ENCODE data around the gene FHIP1A. TPM values are rescaled to one million over a fixed set of nuclear protein-coding genes. Genes with fewer than 3 reads are reported as not detected.

Gene FHIP1A
- total RNA-seq, 1 experiment from 2014 or later, result 0.39 TPM

DNA sequence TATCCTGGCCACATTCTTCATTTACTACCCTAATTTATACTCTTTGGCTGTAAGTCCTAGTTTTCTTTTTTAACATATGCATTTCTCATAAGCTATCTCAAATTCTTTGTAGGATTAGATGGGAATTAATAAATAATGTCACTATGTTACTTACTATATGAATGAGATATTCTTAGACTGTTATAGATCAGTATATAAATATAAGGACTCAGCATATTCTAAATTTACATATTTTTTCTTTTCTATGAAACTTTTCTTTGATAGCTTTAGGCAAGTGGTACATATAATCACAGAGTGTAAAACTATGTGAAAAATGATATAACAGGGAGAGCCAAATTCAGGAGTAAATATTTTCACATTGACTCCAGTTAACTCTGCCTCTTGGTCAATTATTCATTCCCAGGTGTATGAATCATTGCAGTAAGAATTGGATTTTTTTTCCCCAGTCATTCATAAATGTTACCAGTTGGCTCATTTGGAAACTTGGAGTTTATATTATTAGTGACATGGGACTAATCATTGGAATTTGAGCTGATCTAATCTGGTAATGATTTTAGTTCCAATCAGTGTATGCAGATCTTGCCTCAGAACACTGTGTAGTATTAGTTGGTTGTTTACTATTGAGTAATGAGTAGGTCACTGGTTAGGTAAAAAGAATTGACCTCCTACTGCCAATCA, 25.3 kb downstream of the FHIP1A start:
- Histone ChIP-seq H3K27ac (ENCODE audit: low read length) (no peak overlapping the region), H3K4me3 (ENCODE audit: low read depth in 2 of 2, low read length in 2 of 2) (no peak overlapping the region), H3K27me3 (ENCODE audit: control insufficient read depth, insufficient read depth, low read length) (no peaks in the 10 kb centered on the region), H3K9me3 (ENCODE audit: control insufficient read depth, insufficient read depth, low read depth, low read length) (no peaks in the 10 kb centered on the region), H3K4me1 (ENCODE audit: control insufficient read depth, insufficient read depth, low read length) (no peaks in the 10 kb centered on the region), H3K36me3 (ENCODE audit: control insufficient read depth, insufficient read depth, low read length) (no peaks in the 10 kb centered on the region)
- TF ChIP-seq, protein P1, sequence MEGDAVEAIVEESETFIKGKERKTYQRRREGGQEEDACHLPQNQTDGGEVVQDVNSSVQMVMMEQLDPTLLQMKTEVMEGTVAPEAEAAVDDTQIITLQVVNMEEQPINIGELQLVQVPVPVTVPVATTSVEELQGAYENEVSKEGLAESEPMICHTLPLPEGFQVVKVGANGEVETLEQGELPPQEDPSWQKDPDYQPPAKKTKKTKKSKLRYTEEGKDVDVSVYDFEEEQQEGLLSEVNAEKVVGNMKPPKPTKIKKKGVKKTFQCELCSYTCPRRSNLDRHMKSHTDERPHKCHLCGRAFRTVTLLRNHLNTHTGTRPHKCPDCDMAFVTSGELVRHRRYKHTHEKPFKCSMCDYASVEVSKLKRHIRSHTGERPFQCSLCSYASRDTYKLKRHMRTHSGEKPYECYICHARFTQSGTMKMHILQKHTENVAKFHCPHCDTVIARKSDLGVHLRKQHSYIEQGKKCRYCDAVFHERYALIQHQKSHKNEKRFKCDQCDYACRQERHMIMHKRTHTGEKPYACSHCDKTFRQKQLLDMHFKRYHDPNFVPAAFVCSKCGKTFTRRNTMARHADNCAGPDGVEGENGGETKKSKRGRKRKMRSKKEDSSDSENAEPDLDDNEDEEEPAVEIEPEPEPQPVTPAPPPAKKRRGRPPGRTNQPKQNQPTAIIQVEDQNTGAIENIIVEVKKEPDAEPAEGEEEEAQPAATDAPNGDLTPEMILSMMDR (IDR thresholded peaks at IDR 0.05), result no peak
- TF ChIP-seq POLR2AphosphoS5 (IDR thresholded peaks at IDR 0.05; ENCODE audit: low read depth, low read length) (no peak), TCF7L2 (IDR thresholded peaks at IDR 0.05; ENCODE audit: low read depth, low read length) (no peak), SIN3A (IDR thresholded peaks at IDR 0.05; ENCODE audit: borderline replicate concordance, insufficient read depth, low read depth, low read length) (no peak)
- TF ChIP-seq, protein P2, sequence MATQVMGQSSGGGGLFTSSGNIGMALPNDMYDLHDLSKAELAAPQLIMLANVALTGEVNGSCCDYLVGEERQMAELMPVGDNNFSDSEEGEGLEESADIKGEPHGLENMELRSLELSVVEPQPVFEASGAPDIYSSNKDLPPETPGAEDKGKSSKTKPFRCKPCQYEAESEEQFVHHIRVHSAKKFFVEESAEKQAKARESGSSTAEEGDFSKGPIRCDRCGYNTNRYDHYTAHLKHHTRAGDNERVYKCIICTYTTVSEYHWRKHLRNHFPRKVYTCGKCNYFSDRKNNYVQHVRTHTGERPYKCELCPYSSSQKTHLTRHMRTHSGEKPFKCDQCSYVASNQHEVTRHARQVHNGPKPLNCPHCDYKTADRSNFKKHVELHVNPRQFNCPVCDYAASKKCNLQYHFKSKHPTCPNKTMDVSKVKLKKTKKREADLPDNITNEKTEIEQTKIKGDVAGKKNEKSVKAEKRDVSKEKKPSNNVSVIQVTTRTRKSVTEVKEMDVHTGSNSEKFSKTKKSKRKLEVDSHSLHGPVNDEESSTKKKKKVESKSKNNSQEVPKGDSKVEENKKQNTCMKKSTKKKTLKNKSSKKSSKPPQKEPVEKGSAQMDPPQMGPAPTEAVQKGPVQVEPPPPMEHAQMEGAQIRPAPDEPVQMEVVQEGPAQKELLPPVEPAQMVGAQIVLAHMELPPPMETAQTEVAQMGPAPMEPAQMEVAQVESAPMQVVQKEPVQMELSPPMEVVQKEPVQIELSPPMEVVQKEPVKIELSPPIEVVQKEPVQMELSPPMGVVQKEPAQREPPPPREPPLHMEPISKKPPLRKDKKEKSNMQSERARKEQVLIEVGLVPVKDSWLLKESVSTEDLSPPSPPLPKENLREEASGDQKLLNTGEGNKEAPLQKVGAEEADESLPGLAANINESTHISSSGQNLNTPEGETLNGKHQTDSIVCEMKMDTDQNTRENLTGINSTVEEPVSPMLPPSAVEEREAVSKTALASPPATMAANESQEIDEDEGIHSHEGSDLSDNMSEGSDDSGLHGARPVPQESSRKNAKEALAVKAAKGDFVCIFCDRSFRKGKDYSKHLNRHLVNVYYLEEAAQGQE (IDR thresholded peaks at IDR 0.05; ENCODE audit: insufficient read depth in 1 of 2, low read depth in 2 of 2, low read length in 1 of 2), result no peak
- in situ Hi-C loops (cut with HindIII; ENCODE audit: low pct_unique_long_range_greater_than_20kb, low sequenced_read_pairs) (no loop called here), intact Hi-C loops (cut with micrococcal nuclease; ENCODE audit: unreplicated experiment) (no loop called here)
- ATAC-seq (no peak), DNase-seq (ENCODE audit: low read depth, low spot score) (no peak)
- CTCF ChIA-PET, result no interaction called here
- POLR2A ChIA-PET, result no interaction called here
- no TSS peak for BruUV-seq (replicated peaks)

DNA sequence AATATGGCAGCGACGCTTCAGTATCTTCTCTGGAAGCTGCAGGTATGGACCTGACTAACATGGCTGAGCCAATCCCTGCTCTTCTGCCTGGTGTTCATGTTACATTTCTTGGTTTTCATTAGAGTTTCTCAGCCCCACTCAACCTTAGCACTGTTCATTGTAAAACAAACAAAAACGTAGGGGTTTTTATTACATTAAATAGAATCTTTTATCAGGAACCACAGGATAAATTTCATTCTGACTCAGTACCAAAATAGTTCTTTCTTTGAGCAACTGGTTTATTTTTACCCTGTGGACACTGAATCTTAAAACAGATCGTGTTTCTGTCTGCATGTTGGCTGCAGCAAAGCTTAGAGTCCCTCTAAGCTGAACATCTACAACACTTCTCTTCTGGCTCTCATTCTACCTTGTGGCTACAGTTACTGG, 27.1 kb downstream of the FHIP1A start:
- H3K4me1 ChIP-seq (ENCODE audit: control insufficient read depth, insufficient read depth, low read length), result no peaks in the 10 kb centered on the region
- no TSS peak for BruUV-seq (replicated peaks)
- H3K9me3 ChIP-seq (ENCODE audit: control insufficient read depth, insufficient read depth, low read depth, low read length), result no peaks in the 10 kb centered on the region
- intact Hi-C loops (cut with micrococcal nuclease; ENCODE audit: unreplicated experiment) (no loop called here), in situ Hi-C loops (cut with HindIII; ENCODE audit: low pct_unique_long_range_greater_than_20kb, low sequenced_read_pairs) (no loop called here)
- H3K27me3 ChIP-seq (ENCODE audit: control insufficient read depth, insufficient read depth, low read length), result no peaks in the 10 kb centered on the region
- TF ChIP-seq, protein P1 (IDR thresholded peaks at IDR 0.05), result no peak
- no peak for TF ChIP-seq SIN3A (IDR thresholded peaks at IDR 0.05; ENCODE audit: borderline replicate concordance, insufficient read depth, low read depth, low read length)
- no peak for TF ChIP-seq POLR2AphosphoS5 (IDR thresholded peaks at IDR 0.05; ENCODE audit: low read depth, low read length)
- TF ChIP-seq, protein P2 (IDR thresholded peaks at IDR 0.05; ENCODE audit: insufficient read depth in 1 of 2, low read depth in 2 of 2, low read length in 1 of 2), result no peak
- TF ChIP-seq TCF7L2 (IDR thresholded peaks at IDR 0.05; ENCODE audit: low read depth, low read length), result no peak
- POLR2A ChIA-PET, result no interaction called here
- no peak overlapping the region for H3K4me3 ChIP-seq (ENCODE audit: low read depth in 2 of 2, low read length in 2 of 2)
- ATAC-seq, result no peak
- no peak for DNase-seq (ENCODE audit: low read depth, low spot score)
- no peak overlapping the region for H3K27ac ChIP-seq (ENCODE audit: low read length)
- no peaks in the 10 kb centered on the region for H3K36me3 ChIP-seq (ENCODE audit: control insufficient read depth, insufficient read depth, low read length)
- CTCF ChIA-PET, result no interaction called here

Data from Panc1 (cell line).